HG02973 (cell line): ENCODE measurements around the gene CHMP3.
"Not testable (repeated sequence)": the region's sequence is repeated elsewhere in the genome, so short reads cannot be mapped to it uniquely, and the experiment has no call there.

ENCODE experiments used
- ATAC-seq: cut with Tn5 transposase; IDR thresholded peaks from one replicate; pipeline ENCODE4 v1.9.1; 2021; ENCODE audit warnings: moderate library complexity; ENCODE audit not compliant: unreplicated experiment

The CHMP3 gene

GRCh38 chr2:86512892-86513291, 50.4 kb downstream of the CHMP3 start:
- ATAC-seq: no peak

GRCh38 chr2:86512034-86512433, 51.2 kb downstream of the CHMP3 start:
- ATAC-seq: no peak

GRCh38 chr2:86510436-86510933, 52.8 kb downstream of the CHMP3 start:
- no peak for ATAC-seq

- no peak for ATAC-seq
Measured at GRCh38 chr2:86507600-86507999, 55.6 kb downstream of the CHMP3 start.

- no peak for ATAC-seq
Measured at GRCh38 chr2:86500325-86501083, 62.7 kb downstream of the CHMP3 start.

GRCh38 chr2:86499326-86499725, 63.9 kb downstream of the CHMP3 start:
- no peak for ATAC-seq

GRCh38 chr2:86498468-86499260, 64.6 kb downstream of the CHMP3 start:
- ATAC-seq: no peak

GRCh38 chr2:86496391-86496790, 66.9 kb downstream of the CHMP3 start:
- ATAC-seq: not testable (repeated sequence)

- no peak for ATAC-seq
Measured at GRCh38 chr2:86492048-86492453, 71.2 kb downstream of the CHMP3 start.

GRCh38 chr2:86491088-86491487, 72.2 kb downstream of the CHMP3 start:
- no peak for ATAC-seq

GRCh38 chr2:86490245-86490644, 73.0 kb downstream of the CHMP3 start:
- no peak for ATAC-seq

GRCh38 chr2:86489542-86489941, 73.7 kb downstream of the CHMP3 start:
- ATAC-seq: no peak

- ATAC-seq: no peak
Measured at GRCh38 chr2:86488561-86489250, 74.5 kb downstream of the CHMP3 start.

GRCh38 chr2:86487062-86487461, 76.2 kb downstream of the CHMP3 start:
- ATAC-seq: no peak

- ATAC-seq: no peak
Measured at GRCh38 chr2:86485802-86486201, 77.4 kb downstream of the CHMP3 start.

- ATAC-seq: no peak
Measured at GRCh38 chr2:86485103-86485502, 78.1 kb downstream of the CHMP3 start.

- ATAC-seq: no peak
Measured at GRCh38 chr2:86484385-86484784, 78.9 kb downstream of the CHMP3 start.

- ATAC-seq: no peak
Measured at GRCh38 chr2:86482034-86482433, 81.2 kb downstream of the CHMP3 start.

GRCh38 chr2:86480105-86480504, 83.1 kb downstream of the CHMP3 start:
- ATAC-seq: no peak

- no peak for ATAC-seq
Measured at GRCh38 chr2:86477349-86477748, 85.9 kb downstream of the CHMP3 start.

GRCh38 chr2:86476918-86477317, 86.3 kb downstream of the CHMP3 start:
- ATAC-seq: no peak
